Measurements from ENCODE around the gene ADH7. TPM values are rescaled to one million over a fixed set of nuclear protein-coding genes. Genes with fewer than 3 reads are reported as not detected.
"Not testable (repeated sequence)": the region's sequence is repeated elsewhere in the genome, so short reads cannot be mapped to it uniquely, and the experiment has no call there.

Gene ADH7
- total and polyA plus RNA-seq, 4 donors: 0.10 to 0.13 TPM; not detected in 2

GRCh38 chr4:99381588-99382175, 53.5 kb downstream of the ADH7 start:
- Histone ChIP-seq H3K4me3 (ENCODE audit: low read length in 2 of 2) (no peak overlapping the region), H3K27ac (ENCODE audit: low read depth in 1 of 2, low read length in 2 of 2) (no peak overlapping the region), H3K9me3 (ENCODE audit: control insufficient read depth, low read length) (peaks cover 2% of the 10 kb centered on the region), H3K4me1 (ENCODE audit: control insufficient read depth in 1 of 2, insufficient read depth in 2 of 2, low read length in 2 of 2) (no peaks in the 10 kb centered on the region), H3K27me3 (ENCODE audit: control insufficient read depth in 1 of 2, insufficient read depth in 2 of 2, low read length in 1 of 2) (no peaks in the 10 kb centered on the region), H3K36me3 (ENCODE audit: control insufficient read depth in 1 of 2, insufficient read depth in 2 of 2, low read length in 1 of 2) (peaks cover 1 to 2% of the 10 kb centered on the region in 2 donors)
- ATAC-seq (ENCODE audit: low FRiP score) (no peak), DNase-seq (no peak)
- WGBS, 2 donors: 11 to 17% methylated on average over 1 of the region's 1 CpG
- intact Hi-C loops (cut with DNase I): loop anchor here in 1 of 2 donors (5.0 kb wide), 2 partner anchors 59 to 174 kb away; partner anchors contain the start of gene ADH1B

- Histone ChIP-seq H3K4me1 (ENCODE audit: control insufficient read depth in 1 of 2, insufficient read depth in 2 of 2, low read length in 2 of 2) (no peaks in the 10 kb centered on the region), H3K9me3 (ENCODE audit: control insufficient read depth, low read length) (peaks cover 2% of the 10 kb centered on the region), H3K4me3 (ENCODE audit: low read length in 2 of 2) (no peak overlapping the region), H3K36me3 (ENCODE audit: control insufficient read depth in 1 of 2, insufficient read depth in 2 of 2, low read length in 1 of 2) (no peaks in the 10 kb centered on the region), H3K27me3 (ENCODE audit: control insufficient read depth in 1 of 2, insufficient read depth in 2 of 2, low read length in 1 of 2) (no peaks in the 10 kb centered on the region), H3K27ac (ENCODE audit: low read depth in 1 of 2, low read length in 2 of 2) (no peak overlapping the region)
- ATAC-seq (ENCODE audit: low FRiP score) (no peak), DNase-seq (no peak)
- intact Hi-C loops (cut with DNase I): no loop called here
Measured at GRCh38 chr4:99379571-99379970, 55.6 kb downstream of the ADH7 start.

- DNase-seq (no peak), ATAC-seq (ENCODE audit: low FRiP score) (no peak)
- Histone ChIP-seq H3K27ac (ENCODE audit: low read depth in 1 of 2, low read length in 2 of 2) (no peak overlapping the region), H3K27me3 (ENCODE audit: control insufficient read depth in 1 of 2, insufficient read depth in 2 of 2, low read length in 1 of 2) (no peaks in the 10 kb centered on the region), H3K36me3 (ENCODE audit: control insufficient read depth in 1 of 2, insufficient read depth in 2 of 2, low read length in 1 of 2) (no peaks in the 10 kb centered on the region), H3K4me1 (ENCODE audit: control insufficient read depth in 1 of 2, insufficient read depth in 2 of 2, low read length in 2 of 2) (no peaks in the 10 kb centered on the region), H3K9me3 (ENCODE audit: control insufficient read depth, low read length) (peaks cover 2% of the 10 kb centered on the region), H3K4me3 (ENCODE audit: low read length in 2 of 2) (no peak overlapping the region)
- WGBS, 2 donors: 97 to 98% methylated on average over 3 of the region's 3 CpGs
- intact Hi-C loops (cut with DNase I): no loop called here
Measured at GRCh38 chr4:99378876-99379275, 56.3 kb downstream of the ADH7 start.

DNA sequence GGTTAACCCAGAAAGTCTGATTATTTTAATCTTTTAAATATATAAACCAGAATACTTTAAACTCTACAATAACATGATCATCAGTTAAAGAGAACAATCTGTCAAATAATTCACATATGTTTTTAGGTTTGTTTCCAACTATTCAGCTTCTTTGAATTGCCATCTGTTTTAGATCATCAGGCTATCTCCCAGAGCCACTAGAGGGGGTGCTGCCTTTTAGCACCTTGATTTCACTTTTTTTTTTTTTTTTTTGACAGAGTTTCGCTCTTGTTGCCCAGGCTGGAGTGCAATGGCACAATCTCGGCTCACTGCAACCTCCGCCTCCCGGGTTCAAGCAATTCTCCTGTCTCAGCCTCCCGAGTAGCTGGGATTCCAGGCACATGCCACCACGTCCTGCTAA, 57.8 kb downstream of the ADH7 start:
- DNase-seq; H3K27ac ChIP-seq (ENCODE audit: low read depth in 1 of 2, low read length in 2 of 2); H3K4me1 ChIP-seq (ENCODE audit: control insufficient read depth in 1 of 2, insufficient read depth in 2 of 2, low read length in 2 of 2); intact Hi-C loops (cut with DNase I); ATAC-seq (ENCODE audit: low FRiP score); H3K4me3 ChIP-seq (ENCODE audit: low read length in 2 of 2); H3K36me3 ChIP-seq (ENCODE audit: control insufficient read depth in 1 of 2, insufficient read depth in 2 of 2, low read length in 1 of 2); H3K27me3 ChIP-seq (ENCODE audit: control insufficient read depth in 1 of 2, insufficient read depth in 2 of 2, low read length in 1 of 2); H3K9me3 ChIP-seq (ENCODE audit: control insufficient read depth, low read length): not testable (repeated sequence)
- WGBS, 2 donors: 73 to 77% methylated on average over 5 to 6 of the region's 6 CpGs

DNA sequence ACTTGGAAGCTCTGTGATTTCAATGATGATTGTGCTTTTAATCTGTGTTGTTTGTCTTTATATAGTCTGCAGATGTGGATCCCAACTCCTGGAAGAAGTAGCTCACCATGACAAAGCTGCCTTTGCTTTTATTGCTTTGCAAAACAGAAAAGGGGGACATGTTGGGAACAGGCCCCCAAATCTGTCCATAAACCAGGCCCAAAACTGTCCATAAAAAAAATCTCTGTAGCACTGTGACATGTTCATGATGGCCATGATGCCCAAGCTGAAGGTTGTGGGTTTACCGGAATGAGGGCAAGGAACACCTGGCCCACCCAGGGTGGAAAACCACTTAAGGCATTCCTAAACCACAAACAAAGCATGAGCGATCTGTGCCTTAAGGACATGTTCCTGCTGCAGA, 62.7 kb downstream of the ADH7 start:
- WGBS, 2 donors: 96 to 100% methylated on average over 2 of the region's 2 CpGs
- H3K9me3 ChIP-seq (ENCODE audit: control insufficient read depth, low read length); H3K4me3 ChIP-seq (ENCODE audit: low read length in 2 of 2); H3K27ac ChIP-seq (ENCODE audit: low read depth in 1 of 2, low read length in 2 of 2); intact Hi-C loops (cut with DNase I); H3K4me1 ChIP-seq (ENCODE audit: control insufficient read depth in 1 of 2, insufficient read depth in 2 of 2, low read length in 2 of 2); DNase-seq; H3K27me3 ChIP-seq (ENCODE audit: control insufficient read depth in 1 of 2, insufficient read depth in 2 of 2, low read length in 1 of 2); H3K36me3 ChIP-seq (ENCODE audit: control insufficient read depth in 1 of 2, insufficient read depth in 2 of 2, low read length in 1 of 2); ATAC-seq (ENCODE audit: low FRiP score): not testable (repeated sequence)

DNA sequence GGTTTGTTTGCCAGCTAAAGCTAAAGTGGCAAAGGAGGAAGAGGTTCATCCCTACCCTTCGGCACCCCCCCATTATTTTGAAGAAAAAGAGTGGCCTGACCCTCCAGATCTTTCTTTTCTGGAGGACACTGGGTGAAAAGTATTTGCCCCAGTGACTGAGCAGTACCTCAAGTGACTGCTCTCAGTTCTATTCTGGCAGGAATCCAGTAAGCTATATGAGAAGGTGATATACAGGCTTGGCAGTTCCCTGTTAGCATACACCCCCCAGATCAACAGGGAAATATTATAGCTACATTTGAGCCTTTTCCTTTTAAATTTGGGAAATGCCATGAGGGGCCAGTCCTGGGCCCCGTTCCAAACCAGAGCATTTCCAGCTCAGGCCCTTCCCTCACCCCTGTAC, 67.3 kb downstream of the ADH7 start:
- H3K4me3 ChIP-seq (ENCODE audit: low read length in 2 of 2); H3K4me1 ChIP-seq (ENCODE audit: control insufficient read depth in 1 of 2, insufficient read depth in 2 of 2, low read length in 2 of 2); intact Hi-C loops (cut with DNase I); H3K27ac ChIP-seq (ENCODE audit: low read depth in 1 of 2, low read length in 2 of 2); DNase-seq; H3K9me3 ChIP-seq (ENCODE audit: control insufficient read depth, low read length); H3K27me3 ChIP-seq (ENCODE audit: control insufficient read depth in 1 of 2, insufficient read depth in 2 of 2, low read length in 1 of 2); H3K36me3 ChIP-seq (ENCODE audit: control insufficient read depth in 1 of 2, insufficient read depth in 2 of 2, low read length in 1 of 2); ATAC-seq (ENCODE audit: low FRiP score): not testable (repeated sequence)
- WGBS, 2 donors: 75 to 77% methylated on average over 2 of the region's 2 CpGs

- H3K9me3 ChIP-seq (ENCODE audit: control insufficient read depth, low read length): no peaks in the 10 kb centered on the region
- intact Hi-C loops (cut with DNase I): no loop called here
- ATAC-seq (ENCODE audit: low FRiP score) (no peak), DNase-seq (no peak)
- H3K4me1 ChIP-seq (ENCODE audit: control insufficient read depth in 1 of 2, insufficient read depth in 2 of 2, low read length in 2 of 2): peaks cover 0 to 1% of the 10 kb centered on the region in 2 donors
- no peaks in the 10 kb centered on the region for H3K27me3 ChIP-seq (ENCODE audit: control insufficient read depth in 1 of 2, insufficient read depth in 2 of 2, low read length in 1 of 2)
- H3K4me3 ChIP-seq (ENCODE audit: low read length in 2 of 2): no peak overlapping the region
- 39 to 92% methylated on average over 1 of the region's 1 CpG for WGBS, 2 donors
- no peaks in the 10 kb centered on the region for H3K36me3 ChIP-seq (ENCODE audit: control insufficient read depth in 1 of 2, insufficient read depth in 2 of 2, low read length in 1 of 2)
- no peak overlapping the region for H3K27ac ChIP-seq (ENCODE audit: low read depth in 1 of 2, low read length in 2 of 2)
Measured at GRCh38 chr4:99366491-99366890, 68.7 kb downstream of the ADH7 start.

GRCh38 chr4:99362768-99363167, 72.4 kb downstream of the ADH7 start:
- H3K4me1 ChIP-seq (ENCODE audit: control insufficient read depth in 1 of 2, insufficient read depth in 2 of 2, low read length in 2 of 2): peaks cover 0 to 1% of the 10 kb centered on the region in 2 donors
- intact Hi-C loops (cut with DNase I): no loop called here
- DNase-seq (no peak), ATAC-seq (ENCODE audit: low FRiP score) (peak; percentile 36)
- no peaks in the 10 kb centered on the region for H3K36me3 ChIP-seq (ENCODE audit: control insufficient read depth in 1 of 2, insufficient read depth in 2 of 2, low read length in 1 of 2)
- H3K4me3 ChIP-seq (ENCODE audit: low read length in 2 of 2): no peak overlapping the region
- H3K27me3 ChIP-seq (ENCODE audit: control insufficient read depth in 1 of 2, insufficient read depth in 2 of 2, low read length in 1 of 2): no peaks in the 10 kb centered on the region
- H3K27ac ChIP-seq (ENCODE audit: low read depth in 1 of 2, low read length in 2 of 2): peak overlapping the region in 1 of 2 donors; percentile 76
- H3K9me3 ChIP-seq (ENCODE audit: control insufficient read depth, low read length): no peaks in the 10 kb centered on the region

Data from aorta (tissue), 5 donors.